Chondrocyte (in vitro differentiated cells): ENCODE measurements around the gene ADORA2A. TPM values are rescaled to one million over a fixed set of nuclear protein-coding genes. Genes with fewer than 3 reads are reported as not detected.
A peak's percentile ranks its signal among the peaks of the same experiment; 100 is the strongest.

Experiments
- DNase-seq: peaks from one replicate; pipeline ENCODE4 v3.0.0; 2021; ENCODE audit warnings: mixed read lengths, low spot score
- H3K27ac Mint-ChIP-seq: one replicate; pipeline ENCODE4 v1.8.0; 2021; ENCODE audit warnings: mild to moderate bottlenecking, moderate library complexity, mixed read lengths; ENCODE audit not compliant: unreplicated experiment
- H3K27me3 Mint-ChIP-seq: 2 replicates; pipeline ENCODE4 v1.8.0; 2021; ENCODE audit warnings: low read depth, mixed read lengths
- H3K36me3 Mint-ChIP-seq: 2 replicates; pipeline ENCODE4 v1.8.0; 2021; ENCODE audit warnings: low read depth, mixed read lengths
- H3K4me1 Mint-ChIP-seq: 2 replicates; pipeline ENCODE4 v1.8.0; 2021; ENCODE audit warnings: low read depth, mild to moderate bottlenecking, mixed read lengths
- H3K4me3 Mint-ChIP-seq: one replicate; pipeline ENCODE4 v1.8.0; 2021; ENCODE audit warnings: mild to moderate bottlenecking, moderate library complexity, mixed read lengths; ENCODE audit not compliant: unreplicated experiment
- H3K9me3 Mint-ChIP-seq: 2 replicates; pipeline ENCODE4 v1.8.0; 2021; ENCODE audit warnings: low read depth, mixed read lengths
- CTCF ChIP-seq: fragments of 200-600 bp; sonication (generic); IDR thresholded peaks from 2 replicates; pipeline ENCODE4 v1.5.0; 2021; ENCODE audit warnings: antibody characterized with exemption, mild to moderate bottlenecking, moderate library complexity
- long read RNA-seq: library from polyadenylated mRNA; stranded (forward); transcript quantifications from one replicate; pipeline ENCODE4 v2.0.0, GENCODE V29; 2021
- total RNA-seq: library from RNA; stranded (reverse); gene quantifications from 3 replicates; pipeline ENCODE4 v1.2.1, GENCODE V29; 2021

ADORA2A gene
- total RNA-seq: 2.3 to 3.6 TPM (median 2.4 TPM) in 3 replicates
- long read RNA-seq, partial matches to known transcripts: 3 of 9 reads
- long read RNA-seq, other reads (novel, unspliced or antisense): 6 of 9 reads

GRCh38 chr22:24427500-24428164, at the start of gene ADORA2A:
ADORA2A (plus strand) TSS chr22:24427599; CDS start chr22:24433405, 5,806 bp downstream.
- Mint-ChIP-seq H3K36me3 (no peaks in the 10 kb centered on the region), H3K4me1 (peaks cover 21% of the 10 kb centered on the region), H3K27ac (no peak within 1 kb of the TSS), H3K9me3 (no peaks in the 10 kb centered on the region), H3K27me3 (peaks cover 9% of the 10 kb centered on the region), H3K4me3 (no peak within 1 kb of the TSS)
- DNase-seq: peak; percentile 94
- TF ChIP-seq CTCF: no peak

- no peak overlapping the region for H3K27ac Mint-ChIP-seq
- H3K27me3 Mint-ChIP-seq: no peaks in the 10 kb centered on the region
- no peaks in the 10 kb centered on the region for H3K4me1 Mint-ChIP-seq
- H3K4me3 Mint-ChIP-seq: no peak overlapping the region
- DNase-seq: no peak
- no peak for TF ChIP-seq CTCF
- H3K36me3 Mint-ChIP-seq: peaks cover 27% of the 10 kb centered on the region
- peaks cover 5% of the 10 kb centered on the region for H3K9me3 Mint-ChIP-seq
Observed at GRCh38 chr22:24379536-24379935, 47.9 kb upstream of the ADORA2A start.

- H3K4me1 Mint-ChIP-seq: no peaks in the 10 kb centered on the region
- no peak for DNase-seq
- H3K9me3 Mint-ChIP-seq: no peaks in the 10 kb centered on the region
- H3K27me3 Mint-ChIP-seq: no peaks in the 10 kb centered on the region
- no peak overlapping the region for H3K27ac Mint-ChIP-seq
- TF ChIP-seq CTCF: no peak
- no peak overlapping the region for H3K4me3 Mint-ChIP-seq
- peaks cover 21% of the 10 kb centered on the region for H3K36me3 Mint-ChIP-seq
Observed at GRCh38 chr22:24380220-24380904, 47.0 kb upstream of the ADORA2A start.

- Mint-ChIP-seq H3K27me3 (no peaks in the 10 kb centered on the region), H3K36me3 (peaks cover 17% of the 10 kb centered on the region), H3K27ac (no peak overlapping the region), H3K9me3 (no peaks in the 10 kb centered on the region), H3K4me1 (no peaks in the 10 kb centered on the region), H3K4me3 (no peak overlapping the region)
- DNase-seq: no peak
- TF ChIP-seq CTCF: no peak
Observed at GRCh38 chr22:24380905-24381230, 46.5 kb upstream of the ADORA2A start.

GRCh38 chr22:24383061-24383460, 44.3 kb upstream of the ADORA2A start:
- Mint-ChIP-seq H3K4me3 (no peak overlapping the region), H3K4me1 (no peaks in the 10 kb centered on the region), H3K9me3 (no peaks in the 10 kb centered on the region), H3K27me3 (no peaks in the 10 kb centered on the region), H3K36me3 (peaks cover 8% of the 10 kb centered on the region), H3K27ac (no peak overlapping the region)
- DNase-seq: no peak
- TF ChIP-seq CTCF: no peak
